HG03460 (cell line): ENCODE results near the gene ZNF445.
A peak's percentile ranks its signal among the peaks of the same experiment; 100 is the strongest.
"Not testable (repeated sequence)": the region's sequence is repeated elsewhere in the genome, so short reads cannot be mapped to it uniquely, and the experiment has no call there.

Source experiments
- ATAC-seq: cut with Tn5 transposase; IDR thresholded peaks from one replicate; pipeline ENCODE4 v1.9.1; 2021; ENCODE audit not compliant: unreplicated experiment

ZNF445 gene

DNA sequence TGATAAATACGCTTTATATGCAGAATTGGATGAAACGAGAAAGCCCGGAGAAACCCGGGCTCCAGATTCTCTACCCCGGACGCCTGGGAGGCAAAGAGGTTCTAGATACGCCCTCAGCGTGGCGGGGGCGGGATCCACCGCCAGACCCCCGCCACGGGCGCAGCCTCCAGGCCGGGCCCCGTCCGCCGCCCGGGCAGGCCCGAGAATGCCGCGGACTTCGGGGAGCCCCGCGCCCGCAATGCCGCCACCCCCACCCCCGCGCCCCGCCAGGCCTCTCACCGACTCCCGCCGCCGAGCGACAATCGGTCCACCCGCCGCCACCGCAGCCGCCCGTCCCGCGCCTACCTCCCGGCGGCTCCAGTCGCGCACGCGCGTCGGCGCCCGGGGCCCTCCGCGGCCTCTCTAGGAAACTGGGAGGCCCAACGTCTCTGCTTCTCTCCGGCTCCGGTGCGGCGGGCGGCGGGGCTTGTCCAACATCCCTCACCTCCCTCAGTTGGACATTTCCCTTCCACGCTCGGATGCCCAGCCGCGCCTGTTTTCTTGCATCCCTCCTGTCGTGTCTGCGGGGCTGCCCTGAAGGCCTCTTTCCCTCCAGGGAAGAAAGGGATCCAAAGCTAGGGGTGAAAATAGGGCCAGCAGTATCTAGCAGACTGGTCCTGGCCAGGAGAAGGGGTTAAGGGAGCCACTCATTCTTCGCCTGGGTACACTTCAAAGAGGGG, at the start of gene ZNF445:
ZNF445 (minus strand) TSS at position 359 of the 719 bp plus-strand sequence. CDS start 22,121 bp downstream, outside the sequence.
- ATAC-seq, result peak; percentile 76

DNA sequence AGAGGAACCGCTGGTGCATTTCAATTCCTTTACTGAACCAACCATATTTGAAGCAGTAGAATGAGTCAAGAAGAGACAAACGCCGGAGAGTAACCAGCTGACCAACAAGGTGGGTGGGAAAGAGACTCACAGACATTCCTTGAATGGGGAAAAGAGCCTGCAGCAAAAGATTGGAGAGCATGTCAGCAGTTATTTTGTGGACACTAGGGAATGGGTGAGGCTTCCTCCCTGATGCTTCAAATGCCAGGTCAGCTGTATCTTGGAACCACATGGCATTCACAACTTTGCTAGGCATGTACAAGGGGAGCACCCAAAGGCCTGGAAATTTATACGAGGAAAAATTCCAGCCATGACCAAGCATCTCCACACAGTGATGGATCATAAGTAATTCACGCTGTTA, 47.6 kb upstream of the ZNF445 start:
- no peak for ATAC-seq

- ATAC-seq, result no peak
These were observed 45.0 kb upstream of the ZNF445 start for GRCh38 chr3:44522494-44522933.

- no peak for ATAC-seq
These were observed 44.3 kb upstream of the ZNF445 start for GRCh38 chr3:44521721-44522120.

DNA sequence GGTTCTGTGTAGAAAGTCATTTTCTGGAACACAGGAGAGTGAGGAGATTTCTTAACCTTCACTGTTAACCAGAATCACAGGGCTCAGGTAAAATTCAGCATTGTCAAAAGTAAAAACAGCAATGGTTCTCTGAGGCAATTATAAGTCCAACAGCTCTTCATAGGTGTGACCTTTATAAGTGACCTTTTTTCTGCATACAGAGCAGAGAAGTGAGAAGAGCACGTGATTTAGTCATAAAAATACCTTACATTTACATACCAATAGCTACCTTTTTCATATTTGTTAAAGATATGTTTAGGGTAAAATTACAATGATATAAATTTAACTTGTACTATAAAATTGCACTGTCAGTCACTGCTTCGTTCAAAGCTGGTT, 41.3 kb upstream of the ZNF445 start:
- no peak for ATAC-seq

- no peak for ATAC-seq
These were observed 38.8 kb upstream of the ZNF445 start for GRCh38 chr3:44516230-44516629.

DNA sequence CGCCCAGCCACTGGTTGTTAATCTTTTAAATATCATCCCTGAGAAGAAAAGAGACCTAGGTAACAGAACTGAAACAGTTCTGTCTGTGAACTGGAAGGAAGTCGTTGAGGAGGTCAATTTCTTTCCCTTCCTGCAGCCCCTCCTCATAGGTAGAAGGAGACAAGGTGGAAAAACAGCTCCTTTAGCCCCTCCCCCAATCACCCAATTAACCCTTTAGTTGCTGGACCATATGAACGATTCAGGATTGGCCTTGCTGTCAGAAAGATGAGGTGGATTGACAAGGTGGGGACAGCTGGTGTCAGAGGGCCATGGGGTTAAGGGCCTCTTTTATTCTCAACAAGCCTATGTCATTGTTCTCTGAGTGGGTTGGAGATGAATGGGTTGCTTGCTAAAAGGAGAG, 36.0 kb upstream of the ZNF445 start:
- no peak for ATAC-seq

DNA sequence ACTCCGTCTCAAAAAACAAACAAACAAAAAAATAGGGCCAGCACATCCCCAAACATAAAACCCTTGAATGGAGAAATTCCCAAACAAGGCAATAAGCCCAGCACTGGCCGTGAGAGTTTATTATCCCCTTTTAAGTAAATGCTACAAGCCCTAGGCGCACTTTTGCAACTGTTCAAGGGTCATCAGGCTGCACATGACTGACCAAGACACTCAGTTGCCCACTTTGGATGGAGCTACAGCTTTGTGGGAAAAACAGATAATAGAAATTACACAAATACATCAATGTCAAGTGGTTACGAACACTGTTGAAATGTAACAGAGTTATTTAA, 33.7 kb upstream of the ZNF445 start:
- no peak for ATAC-seq

DNA sequence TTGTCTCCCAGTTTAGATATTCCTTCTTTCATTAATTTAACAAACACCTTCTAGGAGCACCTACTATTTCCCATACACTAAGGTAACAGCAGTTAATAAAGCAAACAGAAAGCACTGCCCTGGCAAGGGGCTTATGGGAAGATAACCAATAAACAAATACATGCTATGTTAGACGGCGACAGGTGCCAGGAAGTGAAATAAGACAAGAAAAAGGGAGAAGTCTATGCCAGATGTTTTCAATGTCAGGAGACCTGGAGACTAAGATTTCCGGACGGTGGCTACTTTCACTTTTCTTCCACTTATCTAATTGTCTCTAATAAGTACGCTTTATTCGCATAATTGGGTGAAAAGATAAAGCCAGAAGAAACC, 32.5 kb upstream of the ZNF445 start:
- ATAC-seq, result peak; percentile 46

DNA sequence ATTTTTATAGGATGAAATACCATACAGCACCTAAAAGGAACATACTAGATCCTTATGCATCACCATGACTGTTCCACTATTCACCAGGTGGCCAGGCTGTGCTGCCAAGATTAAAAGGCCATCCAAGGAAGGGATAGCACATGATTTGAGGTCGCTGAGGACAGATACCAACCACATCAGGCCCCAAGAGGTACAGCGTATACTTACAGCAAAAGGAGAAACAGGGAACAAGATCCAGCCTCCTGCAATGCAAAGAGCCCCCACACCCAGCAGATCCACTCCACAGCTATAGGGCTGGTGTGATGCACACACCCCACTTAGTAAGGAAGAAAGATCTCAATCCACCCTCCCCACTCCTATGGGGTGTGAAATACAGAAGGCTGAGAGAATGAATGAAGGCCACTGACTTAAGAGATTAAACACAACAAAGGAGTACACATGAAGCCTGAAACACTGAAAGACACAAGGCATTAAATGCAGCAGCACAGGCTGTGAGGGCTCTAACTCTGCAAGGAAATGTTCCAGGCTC, 32.0 kb upstream of the ZNF445 start:
- no peak for ATAC-seq

- no peak for ATAC-seq
These were observed 29.5 kb upstream of the ZNF445 start for GRCh38 chr3:44506961-44507360.

- no peak for ATAC-seq
These were observed 29.1 kb upstream of the ZNF445 start for GRCh38 chr3:44506556-44506955.

DNA sequence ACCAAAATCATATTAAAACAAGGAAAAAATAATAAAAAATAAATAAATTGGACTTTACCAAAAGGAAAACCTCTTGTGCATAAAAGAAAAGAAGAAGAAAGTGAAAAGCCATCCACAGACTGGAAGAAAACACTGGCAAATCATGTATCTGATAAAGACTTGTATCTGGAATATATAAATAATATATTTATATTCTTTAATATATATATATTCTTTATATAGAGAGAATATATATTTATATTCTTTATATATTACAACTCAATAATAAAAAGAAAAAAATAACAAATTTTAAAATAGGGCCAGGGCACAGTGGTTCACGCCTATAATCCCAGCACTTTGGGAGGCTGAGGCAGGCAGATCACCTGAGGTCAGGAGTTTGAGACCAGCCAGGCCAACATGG, 27.1 kb upstream of the ZNF445 start:
- ATAC-seq, result no peak

- ATAC-seq, result not testable (repeated sequence)
These were observed 25.7 kb upstream of the ZNF445 start for GRCh38 chr3:44503178-44503577.

- no peak for ATAC-seq
These were observed 24.5 kb upstream of the ZNF445 start for GRCh38 chr3:44501971-44502370.

- ATAC-seq, result not testable (repeated sequence)
These were observed 22.4 kb upstream of the ZNF445 start for GRCh38 chr3:44499899-44500168.

GRCh38 chr3:44499149-44499898, 21.9 kb upstream of the ZNF445 start:
- ATAC-seq, result no peak

DNA sequence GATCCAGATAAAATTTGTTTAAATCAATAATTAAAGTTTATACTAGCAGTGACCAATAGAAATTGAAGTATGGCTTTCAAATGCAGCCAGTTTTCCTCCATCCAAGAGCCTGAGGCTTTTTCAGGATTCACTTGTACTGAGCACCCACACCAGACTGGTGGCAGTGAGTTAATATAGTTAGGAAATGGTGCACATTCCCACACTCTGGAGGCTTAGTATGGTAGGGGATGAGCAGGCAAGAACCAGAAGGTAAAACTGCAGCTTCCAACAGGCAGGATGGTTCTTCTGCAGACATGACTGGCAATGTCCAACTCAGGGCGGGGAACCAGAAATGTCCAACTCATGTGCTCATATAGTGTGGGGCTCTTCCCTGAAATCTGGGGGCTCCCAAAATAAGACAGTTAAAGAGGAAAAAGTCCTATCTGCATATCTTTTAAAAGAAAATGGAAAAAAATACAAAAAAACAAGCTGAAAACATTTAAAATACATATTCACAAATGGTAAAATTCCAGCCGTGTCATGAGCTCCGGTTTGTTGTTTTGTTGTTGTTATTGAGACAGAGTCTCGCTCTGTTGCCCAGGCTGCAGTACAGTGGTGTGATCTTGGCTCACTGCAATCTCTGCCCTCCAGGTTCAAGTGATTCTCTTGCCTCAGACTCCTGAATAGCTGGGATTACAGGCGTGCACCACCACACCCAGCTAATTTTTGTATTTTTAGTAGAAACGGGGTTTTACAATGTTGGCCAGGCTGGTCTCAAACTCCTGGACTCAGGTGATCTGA, 18.4 kb upstream of the ZNF445 start:
- ATAC-seq, result no peak

- ATAC-seq, result no peak
These were observed 15.0 kb upstream of the ZNF445 start for GRCh38 chr3:44492496-44492895.

- ATAC-seq, result no peak
These were observed 5.3 kb upstream of the ZNF445 start for GRCh38 chr3:44482721-44483120.

DNA sequence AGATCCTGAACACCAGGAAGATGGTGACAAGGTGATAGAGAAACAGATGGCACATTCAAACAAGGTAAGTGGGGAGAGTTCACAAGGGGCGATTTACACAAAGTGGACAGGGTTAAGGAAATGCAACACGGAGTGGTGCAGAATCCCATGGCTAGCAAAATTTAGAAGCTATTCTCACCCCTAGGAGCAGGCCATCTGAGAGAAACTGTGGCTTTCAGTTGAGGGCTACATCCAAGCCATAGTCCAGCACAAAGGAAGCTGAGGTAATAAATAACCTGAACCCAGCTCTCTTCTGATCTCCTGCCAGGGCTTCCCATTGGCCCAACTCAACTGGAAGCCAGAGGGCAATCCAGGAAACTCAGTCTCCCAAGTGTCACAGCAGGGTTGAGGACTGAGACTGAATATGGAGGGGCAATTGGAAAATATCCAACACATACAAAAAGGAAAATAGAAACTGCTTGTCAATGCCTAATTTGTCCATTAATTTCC, 1.2 kb upstream of the ZNF445 start:
- no peak for ATAC-seq

DNA sequence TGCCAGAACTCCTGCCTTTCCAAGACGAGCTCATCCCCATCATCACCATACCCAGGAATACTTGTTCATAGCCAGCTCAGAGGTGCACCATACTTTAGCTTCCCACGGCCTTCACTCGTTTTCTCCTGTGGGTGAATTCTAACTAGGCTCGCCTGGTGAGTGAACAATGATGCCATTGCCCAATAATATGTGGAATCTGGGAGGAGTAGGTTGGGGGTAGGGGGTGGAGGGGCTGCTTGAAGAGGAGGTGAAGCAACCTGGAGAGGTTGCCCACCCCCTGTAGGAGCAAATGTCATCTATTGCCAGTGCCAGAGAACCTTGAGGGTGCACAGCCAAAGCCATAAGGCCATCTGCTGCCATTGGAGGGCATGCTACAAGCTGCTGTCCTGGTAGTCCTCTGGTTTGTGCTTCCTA, 592 bp upstream of the ZNF445 start:
- ATAC-seq, result no peak
